Naive B cell (primary cell): Measurements from ENCODE around the gene MRPL50. TPM values are rescaled to one million over a fixed set of nuclear protein-coding genes. Genes with fewer than 3 reads are reported as not detected.

Experiments
- ATAC-seq, 2 donors: fragments of 150-1000 bp; cut with Tn5 transposase; 2 replicates each; pipeline ENCODE4 v1.10.0; 2021; ENCODE audit warnings: low read depth in 2 of 2, mild to moderate bottlenecking in 2 of 2, moderate library complexity in 2 of 2
- DNase-seq: peaks from one replicate; pipeline ENCODE4 v3.0.0; 2022
- H3K27ac Mint-ChIP-seq, 6 donors: one replicate each; pipeline ENCODE4 v1.8.0; 2020 to 2022; ENCODE audit warnings: mild to moderate bottlenecking in 6 of 6, mixed read lengths in 6 of 6, moderate library complexity in 5 of 6, inconsistent platforms in 2 of 6
- H3K27me3 Mint-ChIP-seq, 3 donors: one replicate each; pipeline ENCODE4 v1.8.0; 2021 to 2022; ENCODE audit warnings: mixed read lengths in 3 of 3, mild to moderate bottlenecking in 1 of 3
- H3K36me3 Mint-ChIP-seq, 2 donors: one replicate each; pipeline ENCODE4 v1.8.0; 2020 to 2022; ENCODE audit warnings: mixed read lengths in 2 of 2, inconsistent platforms in 1 of 2, mild to moderate bottlenecking in 1 of 2
- H3K4me1 Mint-ChIP-seq, 3 donors: one replicate each; pipeline ENCODE4 v1.8.0; 2020 to 2022; ENCODE audit warnings: mixed read lengths in 3 of 3, inconsistent platforms in 1 of 3, mild to moderate bottlenecking in 1 of 3, moderate library complexity in 1 of 3
- H3K4me3 Mint-ChIP-seq, 8 donors: one replicate each; pipeline ENCODE4 v1.8.0; 2020 to 2022; ENCODE audit warnings: mild to moderate bottlenecking in 8 of 8, mixed read lengths in 8 of 8, moderate library complexity in 8 of 8, inconsistent platforms in 2 of 8
- H3K9me3 Mint-ChIP-seq, 7 donors: one replicate each; pipeline ENCODE4 v1.8.0; 2020 to 2022; ENCODE audit warnings: mixed read lengths in 7 of 7, mild to moderate bottlenecking in 5 of 7, inconsistent platforms in 2 of 7, moderate library complexity in 1 of 7
- polyA plus RNA-seq, 6 donors: library from polyadenylated mRNA; unstranded; fragments of 300-500 nt; fragmentation: Illumina TruSeq; gene quantifications; one replicate each; pipeline ENCODE4 v1.2.3, GENCODE V29; 2021; ENCODE audit warnings: low read depth in 6 of 6

The MRPL50 gene
- polyA plus RNA-seq, 6 donors from 2014 or later, result 9.2 to 15.0 (median 12.5) TPM

GRCh38 chr9:101381833-101382342, 16.5 kb downstream of the MRPL50 start:
- no peak for ATAC-seq
- Mint-ChIP-seq H3K27ac (no peak overlapping the region), H3K4me1 (no peaks in the 10 kb centered on the region), H3K27me3 (peaks cover 0 to 17% (median 11%) of the 10 kb centered on the region in 3 donors), H3K9me3 (peaks cover 9 to 33% (median 10%) of the 10 kb centered on the region in 7 donors), H3K4me3 (no peak overlapping the region), H3K36me3 (peaks cover 0 to 14% of the 10 kb centered on the region in 2 donors)
- DNase-seq, result no peak

- peaks cover 9 to 33% (median 10%) of the 10 kb centered on the region in 7 donors for H3K9me3 Mint-ChIP-seq
- no peaks in the 10 kb centered on the region for H3K4me1 Mint-ChIP-seq
- DNase-seq (no peak), ATAC-seq (no peak)
- peaks cover 4 to 20% (median 17%) of the 10 kb centered on the region in 3 donors for H3K27me3 Mint-ChIP-seq
- peak overlapping the region in 1 of 8 donors; percentile 67 for H3K4me3 Mint-ChIP-seq
- no peak overlapping the region for H3K27ac Mint-ChIP-seq
- peaks cover 0 to 14% of the 10 kb centered on the region in 2 donors for H3K36me3 Mint-ChIP-seq
These were observed 17.3 kb downstream of the MRPL50 start for GRCh38 chr9:101381118-101381517.

GRCh38 chr9:101380295-101380694, 18.1 kb downstream of the MRPL50 start:
- H3K4me3 Mint-ChIP-seq, result no peak overlapping the region
- H3K27ac Mint-ChIP-seq, result no peak overlapping the region
- H3K4me1 Mint-ChIP-seq, result no peaks in the 10 kb centered on the region
- DNase-seq (no peak), ATAC-seq (no peak)
- H3K9me3 Mint-ChIP-seq, result peaks cover 9 to 28% (median 10%) of the 10 kb centered on the region in 7 donors
- H3K27me3 Mint-ChIP-seq, result peaks cover 7 to 28% (median 26%) of the 10 kb centered on the region in 3 donors
- peaks cover 0 to 8% of the 10 kb centered on the region in 2 donors for H3K36me3 Mint-ChIP-seq

GRCh38 chr9:101376111-101376848, 22.1 kb downstream of the MRPL50 start:
- Mint-ChIP-seq H3K36me3 (no peaks in the 10 kb centered on the region), H3K9me3 (peaks cover 5 to 25% (median 8%) of the 10 kb centered on the region in 7 donors), H3K4me3 (no peak overlapping the region), H3K27me3 (peaks cover 12 to 39% (median 39%) of the 10 kb centered on the region in 3 donors), H3K27ac (no peak overlapping the region), H3K4me1 (no peaks in the 10 kb centered on the region)
- no peak for ATAC-seq
- no peak for DNase-seq

- Mint-ChIP-seq H3K27me3 (peaks cover 14 to 42% (median 41%) of the 10 kb centered on the region in 3 donors), H3K27ac (no peak overlapping the region), H3K9me3 (peaks cover 5 to 26% (median 8%) of the 10 kb centered on the region in 7 donors), H3K4me1 (no peaks in the 10 kb centered on the region), H3K36me3 (no peaks in the 10 kb centered on the region), H3K4me3 (no peak overlapping the region)
- DNase-seq (no peak), ATAC-seq (no peak)
These were observed 22.9 kb downstream of the MRPL50 start for GRCh38 chr9:101375546-101375945.

- H3K4me1 Mint-ChIP-seq, result no peaks in the 10 kb centered on the region
These were observed 25.9 kb downstream of the MRPL50 start for GRCh38 chr9:101372327-101373118.

GRCh38 chr9:101371813-101372212, 26.6 kb downstream of the MRPL50 start:
- H3K27me3 Mint-ChIP-seq, result peaks cover 16 to 38% (median 31%) of the 10 kb centered on the region in 3 donors
- H3K4me1 Mint-ChIP-seq, result no peaks in the 10 kb centered on the region
- ATAC-seq, result no peak
- H3K4me3 Mint-ChIP-seq, result no peak overlapping the region
- no peaks in the 10 kb centered on the region for H3K36me3 Mint-ChIP-seq
- no peak for DNase-seq
- H3K27ac Mint-ChIP-seq, result no peak overlapping the region
- peaks cover 0 to 8% (median 3%) of the 10 kb centered on the region in 7 donors for H3K9me3 Mint-ChIP-seq

More at GRCh38 chr9:101372327-101373118, 25.9 kb downstream of the MRPL50 start:
- Mint-ChIP-seq H3K27ac (no peak overlapping the region), H3K4me3 (no peak overlapping the region), H3K36me3 (no peaks in the 10 kb centered on the region), H3K9me3 (peaks cover 0 to 13% (median 3%) of the 10 kb centered on the region in 7 donors), H3K27me3 (peaks cover 16 to 39% (median 35%) of the 10 kb centered on the region in 3 donors)
- ATAC-seq (no peak), DNase-seq (no peak)

GRCh38 chr9:101369884-101370531, 28.4 kb downstream of the MRPL50 start:
- H3K36me3 Mint-ChIP-seq, result no peaks in the 10 kb centered on the region
- DNase-seq (no peak), ATAC-seq (no peak)
- no peak overlapping the region for H3K27ac Mint-ChIP-seq
- peaks cover 0 to 8% (median 2%) of the 10 kb centered on the region in 7 donors for H3K9me3 Mint-ChIP-seq
- peaks cover 9 to 24% (median 13%) of the 10 kb centered on the region in 3 donors for H3K27me3 Mint-ChIP-seq
- no peak overlapping the region for H3K4me3 Mint-ChIP-seq
- H3K4me1 Mint-ChIP-seq, result no peaks in the 10 kb centered on the region

- H3K9me3 Mint-ChIP-seq, result peaks cover 0 to 8% (median 2%) of the 10 kb centered on the region in 7 donors
- H3K4me1 Mint-ChIP-seq, result no peaks in the 10 kb centered on the region
- no peaks in the 10 kb centered on the region for H3K36me3 Mint-ChIP-seq
- ATAC-seq (no peak), DNase-seq (no peak)
- peaks cover 10 to 23% (median 13%) of the 10 kb centered on the region in 3 donors for H3K27me3 Mint-ChIP-seq
- no peak overlapping the region for H3K4me3 Mint-ChIP-seq
- no peak overlapping the region for H3K27ac Mint-ChIP-seq
These were observed 29.1 kb downstream of the MRPL50 start for GRCh38 chr9:101369286-101369685.

GRCh38 chr9:101367323-101367722, 31.1 kb downstream of the MRPL50 start:
- no peaks in the 10 kb centered on the region for H3K4me1 Mint-ChIP-seq

GRCh38 chr9:101366038-101366756, 32.2 kb downstream of the MRPL50 start:
- Mint-ChIP-seq H3K36me3 (no peaks in the 10 kb centered on the region), H3K27me3 (peaks cover 11 to 32% (median 21%) of the 10 kb centered on the region in 3 donors), H3K4me1 (no peaks in the 10 kb centered on the region), H3K4me3 (no peak overlapping the region), H3K27ac (no peak overlapping the region), H3K9me3 (peaks cover 0 to 1% (median 0%) of the 10 kb centered on the region in 7 donors)
- ATAC-seq (no peak), DNase-seq (no peak)

More at GRCh38 chr9:101367323-101367722, 31.1 kb downstream of the MRPL50 start:
- no peak for DNase-seq
- H3K9me3 Mint-ChIP-seq, result peaks cover 0 to 8% (median 2%) of the 10 kb centered on the region in 7 donors
- H3K27ac Mint-ChIP-seq, result no peak overlapping the region
- no peaks in the 10 kb centered on the region for H3K36me3 Mint-ChIP-seq
- H3K27me3 Mint-ChIP-seq, result peaks cover 16 to 37% (median 22%) of the 10 kb centered on the region in 3 donors
- no peak overlapping the region for H3K4me3 Mint-ChIP-seq
- ATAC-seq, result no peak

GRCh38 chr9:101365181-101365580, 33.2 kb downstream of the MRPL50 start:
- no peak overlapping the region for H3K4me3 Mint-ChIP-seq
- H3K27ac Mint-ChIP-seq, result no peak overlapping the region
- no peaks in the 10 kb centered on the region for H3K4me1 Mint-ChIP-seq
- ATAC-seq (no peak), DNase-seq (no peak)
- peaks cover 7 to 25% (median 20%) of the 10 kb centered on the region in 3 donors for H3K27me3 Mint-ChIP-seq
- H3K36me3 Mint-ChIP-seq, result no peaks in the 10 kb centered on the region
- no peaks in the 10 kb centered on the region for H3K9me3 Mint-ChIP-seq
